Measurements from ENCODE around the gene ZNF264. TPM values are rescaled to one million over a fixed set of nuclear protein-coding genes. Genes with fewer than 3 reads are reported as not detected.

Gene ZNF264
- total RNA-seq, 4 donors from 2014 or later: 21.9 to 47.9 (median 35.7) TPM

- TF ChIP-seq, protein P1, sequence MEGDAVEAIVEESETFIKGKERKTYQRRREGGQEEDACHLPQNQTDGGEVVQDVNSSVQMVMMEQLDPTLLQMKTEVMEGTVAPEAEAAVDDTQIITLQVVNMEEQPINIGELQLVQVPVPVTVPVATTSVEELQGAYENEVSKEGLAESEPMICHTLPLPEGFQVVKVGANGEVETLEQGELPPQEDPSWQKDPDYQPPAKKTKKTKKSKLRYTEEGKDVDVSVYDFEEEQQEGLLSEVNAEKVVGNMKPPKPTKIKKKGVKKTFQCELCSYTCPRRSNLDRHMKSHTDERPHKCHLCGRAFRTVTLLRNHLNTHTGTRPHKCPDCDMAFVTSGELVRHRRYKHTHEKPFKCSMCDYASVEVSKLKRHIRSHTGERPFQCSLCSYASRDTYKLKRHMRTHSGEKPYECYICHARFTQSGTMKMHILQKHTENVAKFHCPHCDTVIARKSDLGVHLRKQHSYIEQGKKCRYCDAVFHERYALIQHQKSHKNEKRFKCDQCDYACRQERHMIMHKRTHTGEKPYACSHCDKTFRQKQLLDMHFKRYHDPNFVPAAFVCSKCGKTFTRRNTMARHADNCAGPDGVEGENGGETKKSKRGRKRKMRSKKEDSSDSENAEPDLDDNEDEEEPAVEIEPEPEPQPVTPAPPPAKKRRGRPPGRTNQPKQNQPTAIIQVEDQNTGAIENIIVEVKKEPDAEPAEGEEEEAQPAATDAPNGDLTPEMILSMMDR (IDR thresholded peaks at IDR 0.05): no peak
- DNase-seq (ENCODE audit: low spot score) (no peak), ATAC-seq (ENCODE audit: low FRiP score) (no peak)
Measured at GRCh38 chr19:57267291-57267690, 76.0 kb downstream of the ZNF264 start.

DNA sequence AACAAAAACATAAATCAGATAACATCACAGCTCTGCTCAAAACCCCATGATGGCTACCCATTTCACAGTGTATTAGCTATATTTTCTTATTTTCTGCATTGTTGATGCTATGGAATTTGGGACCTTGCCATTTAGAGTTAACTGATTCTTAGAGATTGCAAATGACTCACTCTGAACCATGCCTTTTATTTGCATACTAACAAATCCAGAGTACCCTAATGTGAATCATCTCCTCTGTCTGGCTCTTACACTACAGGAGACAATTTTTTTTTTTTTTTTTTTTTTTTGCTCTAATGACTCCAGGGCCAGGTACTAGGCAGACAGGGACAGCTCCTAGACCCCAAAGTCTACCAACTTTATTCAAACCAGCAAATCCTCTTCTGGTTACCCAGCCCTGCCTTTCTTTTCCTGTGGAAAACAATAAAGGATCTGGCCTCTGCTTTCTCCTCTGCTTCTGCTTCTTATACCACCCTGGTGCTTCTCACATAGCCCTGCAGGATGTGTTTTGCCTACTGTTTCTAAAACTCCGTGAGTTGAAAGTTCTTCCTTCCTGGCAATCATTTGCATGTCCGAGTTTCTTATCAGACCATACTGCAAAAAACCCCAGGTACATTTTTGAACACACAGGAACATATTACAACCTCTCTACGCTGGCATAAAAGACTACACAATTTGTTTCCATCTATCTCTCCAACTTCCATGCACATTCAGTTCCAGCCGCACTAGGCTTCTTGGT, 78.4 kb downstream of the ZNF264 start:
- ATAC-seq (ENCODE audit: low FRiP score): no peak
- no peak for DNase-seq (ENCODE audit: low spot score)
- TF ChIP-seq, protein P1 (IDR thresholded peaks at IDR 0.05): no peak

- DNase-seq (ENCODE audit: low spot score): no peak
- TF ChIP-seq, protein P1 (IDR thresholded peaks at IDR 0.05): no peak
- no peak for ATAC-seq (ENCODE audit: low FRiP score)
Measured at GRCh38 chr19:57271280-57271679, 80.0 kb downstream of the ZNF264 start.

Small RNAs within 50 kb of the gene (small RNA-seq; reads per million reads assigned to genes)
- not detected for gene AC025588.3

Other genes starting within 250 kb of the ZNF264 start
- under 1 TPM in 1 of 4 donors, not detected in 3; 0.24 TPM for gene USP29, start 71.5 kb upstream of the ZNF264 start, total RNA-seq
- gene ZIM3, start 46.3 kb upstream of the ZNF264 start, total RNA-seq: not detected
- not detected for gene DUXA, start 24.0 kb upstream of the ZNF264 start, total RNA-seq
- gene AURKC, start 39.5 kb downstream of the ZNF264 start, total RNA-seq: 1 to 10 TPM in 2 of 4 donors, under 1 TPM in 1, not detected in 1; 0.69 to 2.2 (median 1.7) TPM
- 10 to 100 TPM; 14.8 to 21.6 (median 19.4) TPM for gene ZNF805, start 49.1 kb downstream of the ZNF264 start, total RNA-seq
- 100 to 1,000 TPM in 2 of 4 donors, 10 to 100 TPM in 2; 46.5 to 163 (median 104) TPM for gene ZNF460, start 89.0 kb downstream of the ZNF264 start, total RNA-seq
- gene ZNF543, start 129.0 kb downstream of the ZNF264 start, total RNA-seq: 1 to 10 TPM; 5.6 to 8.4 (median 7.3) TPM
- gene ZNF304, start 159.8 kb downstream of the ZNF264 start, total RNA-seq: 10 to 100 TPM in 1 of 4 donors, 1 to 10 TPM in 3; 4.6 to 11.0 (median 7.3) TPM
- 10 to 100 TPM; 15.3 to 22.9 (median 16.9) TPM for gene TRAPPC2B, start 172.1 kb downstream of the ZNF264 start, total RNA-seq
- 1 to 10 TPM; 1.9 to 2.6 (median 2.6) TPM for gene ZNF547, start 172.1 kb downstream of the ZNF264 start, total RNA-seq
- 10 to 100 TPM; 11.7 to 35.9 (median 22.7) TPM for gene ZNF548, start 198.4 kb downstream of the ZNF264 start, total RNA-seq
- 10 to 100 TPM in 2 of 4 donors, 1 to 10 TPM in 2; 5.8 to 12.5 (median 9.3) TPM for gene ZNF17, start 219.7 kb downstream of the ZNF264 start, total RNA-seq
- gene ZNF749, start 243.8 kb downstream of the ZNF264 start, total RNA-seq: 10 to 100 TPM in 1 of 4 donors, 1 to 10 TPM in 3; 3.3 to 18.0 (median 7.6) TPM